Stimulated activated CD4-positive, alpha-beta T cell treated with anti-CD3 and anti-CD28 coated beads, Interleukin-15, amount 100 ng/mL, for 48 hours (primary cell): Measurements from ENCODE around the gene DOK7.

Experiments
- DNase-seq, 2 donors: peaks; one replicate each; pipeline ENCODE4 v3.0.0-alpha.2; 2020; ENCODE audit warnings: low read depth in 2 of 2

The DOK7 gene

DNA sequence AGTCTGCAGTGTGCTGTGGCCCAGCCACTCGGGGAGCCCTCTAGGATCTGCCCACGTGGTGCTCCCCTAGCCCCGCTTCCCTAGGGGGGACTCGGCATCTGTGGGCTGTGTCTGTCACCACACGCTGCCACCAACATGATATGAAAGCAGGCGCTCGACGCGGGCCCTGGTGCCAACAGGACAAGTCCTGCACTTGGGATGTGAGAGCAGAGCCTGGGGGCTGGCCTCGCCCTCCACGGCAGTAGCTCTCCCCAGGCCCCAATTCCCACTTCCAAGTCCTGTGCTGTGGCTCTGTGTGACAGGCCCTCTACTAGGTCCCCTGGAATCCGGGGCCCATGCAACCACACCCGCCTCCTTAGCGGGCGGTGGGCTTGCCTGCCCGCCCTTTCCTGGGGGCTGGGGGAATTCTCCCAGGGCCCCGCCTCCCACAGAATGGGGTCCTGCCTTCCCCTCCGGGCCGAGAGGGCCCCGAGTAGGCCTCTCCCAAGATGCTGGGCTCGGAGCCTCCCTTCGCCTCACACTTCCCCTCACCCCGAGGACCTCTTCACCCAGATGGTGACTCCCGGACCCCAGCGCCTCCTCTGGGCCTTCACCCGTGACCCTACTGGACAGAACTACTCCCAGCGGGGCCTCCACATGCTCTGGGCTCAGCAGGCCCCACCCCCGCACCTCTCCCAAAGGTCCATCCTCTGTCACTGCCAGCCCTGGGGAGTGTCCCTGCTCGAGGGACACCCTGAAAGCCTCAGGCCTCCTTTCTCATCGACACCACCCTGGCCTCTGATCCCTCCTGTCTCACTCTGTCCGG is 57.9 kb downstream of the DOK7 start:
- DNase-seq, result no peak

DNA sequence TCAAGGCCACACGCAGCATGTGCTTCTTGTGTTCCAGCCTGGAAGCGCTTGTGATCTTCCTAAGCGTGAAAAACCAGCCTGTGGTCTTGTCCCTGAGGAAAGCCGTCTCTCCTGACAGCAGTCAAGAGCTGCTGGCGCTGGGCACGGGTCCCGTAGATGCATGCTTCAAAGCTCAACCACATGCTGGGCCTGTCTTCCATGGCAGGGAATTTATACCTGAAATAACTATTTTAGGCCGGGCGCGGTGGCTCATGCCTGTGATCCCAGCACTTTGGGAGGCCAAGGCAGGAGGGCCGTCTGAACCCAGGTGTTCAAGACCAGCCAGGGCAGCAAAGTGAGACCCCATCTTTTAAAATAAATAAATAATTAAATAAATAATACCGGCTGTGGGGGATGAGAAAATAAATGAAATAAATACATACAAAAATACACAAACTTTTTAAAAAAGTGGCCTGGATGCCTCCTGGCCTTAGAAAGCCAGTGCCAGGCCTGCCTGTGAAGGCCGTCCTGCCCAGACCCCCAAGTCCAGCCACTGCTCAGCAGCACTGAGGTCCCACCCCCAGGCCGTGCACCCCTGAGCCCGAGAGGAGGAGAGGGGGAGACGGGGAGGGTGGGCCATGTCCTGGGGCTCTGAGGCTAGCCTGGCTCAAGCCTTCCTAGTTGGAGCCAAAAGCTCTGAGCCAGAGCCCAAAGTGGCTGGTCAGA is 58.7 kb downstream of the DOK7 start:
- DNase-seq, result no peak

GRCh38 chr4:3522326-3522640 is 59.2 kb downstream of the DOK7 start:
- DNase-seq, result no peak

- no peak for DNase-seq
These were observed 59.5 kb downstream of the DOK7 start for GRCh38 chr4:3522651-3523050.

GRCh38 chr4:3523146-3523627 is 60.1 kb downstream of the DOK7 start:
- DNase-seq, result no peak

- no peak for DNase-seq
These were observed 60.6 kb downstream of the DOK7 start for GRCh38 chr4:3523628-3524221.

GRCh38 chr4:3524349-3524748 is 61.2 kb downstream of the DOK7 start:
- no peak for DNase-seq

DNA sequence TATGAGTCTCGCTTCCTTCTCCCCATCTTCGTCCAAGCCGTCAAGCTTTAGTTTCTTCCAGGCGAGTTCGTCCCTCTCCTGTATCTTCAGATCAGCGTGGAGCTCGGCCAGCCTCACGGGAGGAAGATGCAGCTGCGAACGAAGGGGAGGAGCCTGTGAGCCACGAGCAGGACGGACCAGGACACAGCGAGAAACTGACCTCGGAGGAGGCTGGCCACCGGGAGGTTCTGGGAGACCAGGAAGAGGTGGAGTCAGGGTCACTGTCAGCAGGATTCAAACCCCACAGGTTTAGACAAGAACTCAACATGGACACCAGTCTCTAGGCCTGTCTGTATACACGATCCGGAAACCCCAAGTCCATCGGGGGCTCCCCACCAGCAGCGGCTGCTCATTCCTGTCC is 61.8 kb downstream of the DOK7 start:
- DNase-seq, result no peak

GRCh38 chr4:3525532-3526430 is 62.7 kb downstream of the DOK7 start:
- DNase-seq, result no peak

GRCh38 chr4:3526456-3526855 is 63.4 kb downstream of the DOK7 start:
- DNase-seq, result no peak

GRCh38 chr4:3527101-3527913 is 64.2 kb downstream of the DOK7 start:
- no peak for DNase-seq

DNA sequence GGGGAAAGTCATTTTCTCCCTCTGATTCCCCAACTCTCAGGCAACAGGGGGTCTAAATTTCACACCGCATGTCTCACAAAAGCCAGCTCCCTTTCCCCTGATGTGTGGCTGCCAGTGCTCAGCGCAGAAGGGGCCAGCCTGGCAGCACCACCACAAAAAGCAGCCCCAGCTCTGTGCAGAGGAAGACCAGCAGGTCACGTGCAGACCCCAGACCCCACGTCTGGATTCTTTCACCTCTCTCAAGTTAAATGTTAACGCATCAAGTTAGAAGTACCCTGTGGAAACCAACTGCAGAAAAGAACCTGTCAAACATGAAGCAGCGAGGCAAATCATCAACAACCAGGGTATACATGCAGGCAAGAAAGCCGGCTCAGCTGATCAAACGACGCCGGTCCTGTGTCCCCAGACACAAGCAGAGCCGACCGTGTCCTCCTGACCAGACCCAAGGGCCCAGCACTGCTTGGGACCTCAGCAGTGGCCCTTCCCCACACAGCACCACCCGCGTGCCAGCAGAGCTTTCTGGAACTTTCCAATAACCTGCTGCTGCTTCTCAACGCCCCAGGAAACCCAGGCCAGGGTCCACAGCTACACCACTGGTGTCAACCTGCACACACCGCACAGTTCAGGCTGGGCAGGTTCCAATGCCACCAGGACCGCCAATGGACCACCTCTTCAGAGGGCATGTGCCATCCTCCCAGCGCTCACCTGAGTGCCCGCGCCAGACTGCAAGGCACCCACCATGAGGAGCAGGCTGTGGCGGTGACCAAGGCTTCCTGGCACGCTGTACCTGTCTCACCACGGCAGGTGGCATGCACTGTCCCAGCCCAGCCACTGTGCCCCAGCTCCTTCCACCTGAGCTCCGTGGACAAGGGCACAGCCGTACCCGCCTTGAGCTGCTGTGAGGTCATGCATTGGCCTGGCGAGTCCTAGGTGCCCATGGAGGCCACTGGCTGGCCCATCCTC is 65.1 kb downstream of the DOK7 start:
- DNase-seq, result no peak

DNA sequence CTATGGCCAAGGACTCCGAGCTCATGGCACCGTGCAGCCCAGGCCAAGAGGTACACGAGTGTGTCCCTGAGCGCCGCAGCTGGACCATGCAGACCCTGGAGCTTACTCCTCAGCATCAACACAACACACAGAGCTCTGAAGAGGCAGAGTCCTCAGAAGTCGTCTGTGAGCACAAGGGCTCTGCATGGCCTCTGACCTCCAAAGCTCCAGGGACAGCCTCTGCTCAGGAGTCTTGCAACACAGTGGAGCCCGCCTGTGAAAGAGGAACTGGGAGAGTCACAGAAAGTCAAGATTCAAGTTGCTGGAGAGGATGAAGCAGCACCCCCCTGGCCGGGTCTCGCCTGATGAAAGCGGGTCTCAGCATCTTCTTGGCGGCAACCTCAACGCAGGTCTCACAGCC is 66.3 kb downstream of the DOK7 start:
- no peak for DNase-seq

DNA sequence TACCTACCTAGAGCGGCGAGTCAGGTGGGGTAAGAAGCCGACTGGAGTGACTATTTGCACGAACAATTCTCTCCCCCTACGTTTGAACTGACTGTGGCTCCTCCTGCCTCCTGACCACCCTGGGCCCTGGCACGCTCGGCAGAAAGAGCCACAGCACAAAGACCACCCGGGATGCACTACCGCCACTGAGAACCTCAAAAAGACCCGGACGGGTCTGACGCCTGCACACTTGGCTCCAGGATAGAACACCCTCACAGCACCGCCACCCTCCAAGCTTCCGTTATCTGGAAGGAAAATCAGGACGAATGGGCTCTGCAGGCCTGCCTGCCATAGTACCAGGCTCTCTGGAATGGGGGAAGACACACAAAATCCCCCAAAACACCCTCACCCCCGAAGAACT is 66.9 kb downstream of the DOK7 start:
- no peak for DNase-seq

DNA sequence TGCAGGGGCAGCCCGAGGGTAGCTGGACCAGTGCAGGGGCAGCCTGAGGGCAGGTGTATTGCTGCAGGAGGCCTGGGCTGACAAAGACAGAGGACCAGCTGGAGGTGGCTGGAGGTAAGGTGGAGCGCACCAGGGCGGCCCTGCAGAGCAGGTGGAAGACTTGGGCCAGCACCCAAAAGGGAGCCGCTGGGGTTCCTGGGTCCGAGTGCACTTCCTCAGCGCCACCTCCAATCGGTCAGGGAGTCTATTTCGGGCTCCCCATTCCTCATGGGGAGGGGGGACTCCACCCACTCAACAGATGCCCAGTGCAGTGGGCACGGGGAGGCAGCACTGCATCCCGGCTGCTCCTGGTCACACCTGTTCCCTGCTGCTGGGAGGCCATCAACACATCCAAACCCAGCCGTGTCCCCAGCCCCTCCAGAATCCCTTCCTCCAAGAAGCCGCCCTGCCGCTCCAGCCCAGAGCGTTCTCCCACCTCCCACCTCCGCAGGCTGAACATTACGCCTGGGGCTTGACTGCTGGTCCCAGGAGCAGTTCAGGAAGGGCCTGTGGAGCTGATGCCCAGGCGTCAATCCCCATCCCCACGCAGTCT is 67.7 kb downstream of the DOK7 start:
- no peak for DNase-seq

- no peak for DNase-seq
These were observed 68.3 kb downstream of the DOK7 start for GRCh38 chr4:3531318-3531878.

GRCh38 chr4:3531879-3532750 is 69.0 kb downstream of the DOK7 start, which contains the start of gene LRPAP1:
Gene LRPAP1, minus strand, starts transcription at chr4:3532422. Its CDS starts 10 bp downstream, at chr4:3532412.
- DNase-seq, result peak; percentile 72 to 82
